Measurements from ENCODE around the gene ARHGEF17.

Gene ARHGEF17

GRCh38 chr11:73263640-73264039 lies 44.4 kb upstream of the ARHGEF17 start:
- Histone ChIP-seq H3K4me3 (ENCODE audit: severe bottlenecking) (no peak overlapping the region), H3K27ac (ENCODE audit: poor library complexity, severe bottlenecking) (no peak overlapping the region), H3K9me3 (ENCODE audit: severe bottlenecking) (no peaks in the 10 kb centered on the region), H3K4me1 (ENCODE audit: insufficient read depth, poor library complexity, severe bottlenecking) (no peaks in the 10 kb centered on the region), H3K27me3 (ENCODE audit: insufficient read depth, poor library complexity, severe bottlenecking) (no peaks in the 10 kb centered on the region), H3K36me3 (ENCODE audit: low read depth) (no peaks in the 10 kb centered on the region)
- no peak for ATAC-seq (ENCODE audit: low read depth)
- DNase-seq (ENCODE audit: low spot score), result no peak
- TF ChIP-seq CTCF (IDR thresholded peaks at IDR 0.05; ENCODE audit: poor library complexity, severe bottlenecking), result no peak

- Histone ChIP-seq H3K27me3 (ENCODE audit: insufficient read depth, poor library complexity, severe bottlenecking) (no peaks in the 10 kb centered on the region), H3K4me1 (ENCODE audit: insufficient read depth, poor library complexity, severe bottlenecking) (no peaks in the 10 kb centered on the region), H3K9me3 (ENCODE audit: severe bottlenecking) (no peaks in the 10 kb centered on the region), H3K4me3 (ENCODE audit: severe bottlenecking) (no peak overlapping the region), H3K36me3 (ENCODE audit: low read depth) (no peaks in the 10 kb centered on the region), H3K27ac (ENCODE audit: poor library complexity, severe bottlenecking) (no peak overlapping the region)
- TF ChIP-seq CTCF (IDR thresholded peaks at IDR 0.05; ENCODE audit: poor library complexity, severe bottlenecking), result no peak
- no peak for DNase-seq (ENCODE audit: low spot score)
- no peak for ATAC-seq (ENCODE audit: low read depth)
Observed at GRCh38 chr11:73265278-73265810, 42.7 kb upstream of the ARHGEF17 start.

- ATAC-seq (ENCODE audit: low read depth) (no peak), DNase-seq (ENCODE audit: low spot score) (no peak)
- H3K4me3 ChIP-seq (ENCODE audit: severe bottlenecking), result no peak overlapping the region
- H3K36me3 ChIP-seq (ENCODE audit: low read depth), result no peaks in the 10 kb centered on the region
- H3K27me3 ChIP-seq (ENCODE audit: insufficient read depth, poor library complexity, severe bottlenecking), result no peaks in the 10 kb centered on the region
- H3K27ac ChIP-seq (ENCODE audit: poor library complexity, severe bottlenecking), result no peak overlapping the region
- no peak for TF ChIP-seq CTCF (IDR thresholded peaks at IDR 0.05; ENCODE audit: poor library complexity, severe bottlenecking)
- no peaks in the 10 kb centered on the region for H3K9me3 ChIP-seq (ENCODE audit: severe bottlenecking)
- H3K4me1 ChIP-seq (ENCODE audit: insufficient read depth, poor library complexity, severe bottlenecking), result no peaks in the 10 kb centered on the region
Observed at GRCh38 chr11:73265853-73266645, 42.0 kb upstream of the ARHGEF17 start.

DNA sequence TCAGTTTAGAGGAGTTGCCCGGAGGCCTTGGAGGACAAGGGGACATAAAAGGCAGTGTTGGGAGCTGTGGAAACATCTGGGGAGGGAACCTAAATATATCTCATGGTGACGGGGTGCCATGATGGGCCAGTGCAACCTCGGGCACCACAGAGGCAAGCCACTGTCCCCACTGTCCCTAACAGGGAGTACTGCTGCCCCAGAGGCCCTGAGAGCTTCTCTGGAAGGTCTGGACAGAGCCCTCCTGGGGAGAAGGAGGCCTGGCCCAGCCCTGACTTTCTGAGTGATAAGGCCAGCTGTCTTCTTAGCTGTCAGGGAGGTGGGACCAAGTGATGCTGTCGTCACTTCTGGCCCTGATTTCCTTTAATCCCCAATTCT lies 41.4 kb upstream of the ARHGEF17 start:
- DNase-seq (ENCODE audit: low spot score), result no peak
- no peaks in the 10 kb centered on the region for H3K4me1 ChIP-seq (ENCODE audit: insufficient read depth, poor library complexity, severe bottlenecking)
- no peaks in the 10 kb centered on the region for H3K36me3 ChIP-seq (ENCODE audit: low read depth)
- no peak for TF ChIP-seq CTCF (IDR thresholded peaks at IDR 0.05; ENCODE audit: poor library complexity, severe bottlenecking)
- ATAC-seq (ENCODE audit: low read depth), result no peak
- no peak overlapping the region for H3K27ac ChIP-seq (ENCODE audit: poor library complexity, severe bottlenecking)
- H3K9me3 ChIP-seq (ENCODE audit: severe bottlenecking), result no peaks in the 10 kb centered on the region
- H3K27me3 ChIP-seq (ENCODE audit: insufficient read depth, poor library complexity, severe bottlenecking), result no peaks in the 10 kb centered on the region
- H3K4me3 ChIP-seq (ENCODE audit: severe bottlenecking), result no peak overlapping the region
